ENCODE results near the gene SIAE. TPM values are rescaled to one million over a fixed set of nuclear protein-coding genes. Genes with fewer than 3 reads are reported as not detected.

Gene SIAE
- total and polyA plus RNA-seq, 7 donors, result 9.1 to 21.8 (median 15.7) TPM

DNA sequence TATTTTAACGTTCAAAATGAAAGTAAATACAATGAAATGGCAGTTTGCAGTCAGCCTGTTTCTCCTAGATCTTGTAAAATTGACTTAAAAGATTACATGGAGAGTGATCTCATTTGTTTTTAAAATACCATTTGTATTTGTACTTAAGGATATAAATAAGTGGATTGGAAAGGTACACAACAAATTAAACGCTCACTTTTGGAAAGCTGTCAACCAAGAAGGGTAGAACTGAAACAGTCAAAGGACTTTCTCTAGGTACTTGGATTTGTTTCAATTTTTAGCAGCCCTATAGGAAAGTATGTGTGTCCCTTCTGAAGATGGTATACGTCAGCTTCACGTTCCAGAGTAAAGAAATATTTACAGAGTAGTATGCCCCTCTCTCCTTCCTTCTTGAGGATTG is 43.6 kb downstream of the SIAE start:
- 83 to 92% (median 83%) methylated on average over 4 of the region's 4 CpGs for whole genome bisulfite sequencing, 3 donors
- ATAC-seq (no peak), DNase-seq (no peak)
- Histone ChIP-seq H3K9me3 (no peaks in the 10 kb centered on the region), H3K4me1 (peaks cover 10% of the 10 kb centered on the region), H3K27me3 (ENCODE audit: insufficient read depth in 3 of 3, low read length in 2 of 3) (no peaks in the 10 kb centered on the region), H3K27ac (no peak overlapping the region), H3K36me3 (ENCODE audit: insufficient read depth in 1 of 2, low read depth in 1 of 2) (peaks cover 30 to 97% of the 10 kb centered on the region in 2 donors), H3K4me3 (no peak overlapping the region)
- intact Hi-C loops (cut with DNase I), result no loop called here
- TF ChIP-seq, protein P1, sequence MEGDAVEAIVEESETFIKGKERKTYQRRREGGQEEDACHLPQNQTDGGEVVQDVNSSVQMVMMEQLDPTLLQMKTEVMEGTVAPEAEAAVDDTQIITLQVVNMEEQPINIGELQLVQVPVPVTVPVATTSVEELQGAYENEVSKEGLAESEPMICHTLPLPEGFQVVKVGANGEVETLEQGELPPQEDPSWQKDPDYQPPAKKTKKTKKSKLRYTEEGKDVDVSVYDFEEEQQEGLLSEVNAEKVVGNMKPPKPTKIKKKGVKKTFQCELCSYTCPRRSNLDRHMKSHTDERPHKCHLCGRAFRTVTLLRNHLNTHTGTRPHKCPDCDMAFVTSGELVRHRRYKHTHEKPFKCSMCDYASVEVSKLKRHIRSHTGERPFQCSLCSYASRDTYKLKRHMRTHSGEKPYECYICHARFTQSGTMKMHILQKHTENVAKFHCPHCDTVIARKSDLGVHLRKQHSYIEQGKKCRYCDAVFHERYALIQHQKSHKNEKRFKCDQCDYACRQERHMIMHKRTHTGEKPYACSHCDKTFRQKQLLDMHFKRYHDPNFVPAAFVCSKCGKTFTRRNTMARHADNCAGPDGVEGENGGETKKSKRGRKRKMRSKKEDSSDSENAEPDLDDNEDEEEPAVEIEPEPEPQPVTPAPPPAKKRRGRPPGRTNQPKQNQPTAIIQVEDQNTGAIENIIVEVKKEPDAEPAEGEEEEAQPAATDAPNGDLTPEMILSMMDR (IDR thresholded peaks at IDR 0.05), result no peak

GRCh38 chr11:124627546-124627945 is 46.0 kb downstream of the SIAE start:
- intact Hi-C loops (cut with DNase I), result no loop called here
- ATAC-seq (no peak), DNase-seq (no peak)
- TF ChIP-seq, protein P1 (IDR thresholded peaks at IDR 0.05), result no peak
- Histone ChIP-seq H3K9me3 (no peaks in the 10 kb centered on the region), H3K27ac (no peak overlapping the region), H3K4me3 (no peak overlapping the region), H3K4me1 (peaks cover 25% of the 10 kb centered on the region), H3K36me3 (ENCODE audit: insufficient read depth in 1 of 2, low read depth in 1 of 2) (peaks cover 27 to 77% of the 10 kb centered on the region in 2 donors), H3K27me3 (ENCODE audit: insufficient read depth in 3 of 3, low read length in 2 of 3) (no peaks in the 10 kb centered on the region)
- 93 to 98% (median 94%) methylated on average over 5 of the region's 5 CpGs for WGBS, 3 donors

- 72 to 89% (median 80%) methylated on average over 3 of the region's 3 CpGs for WGBS, 3 donors
- Histone ChIP-seq H3K9me3 (no peaks in the 10 kb centered on the region), H3K4me1 (peaks cover 25% of the 10 kb centered on the region), H3K27ac (peak overlapping the region; percentile 61), H3K36me3 (ENCODE audit: insufficient read depth in 1 of 2, low read depth in 1 of 2) (peaks cover 20 to 57% of the 10 kb centered on the region in 2 donors), H3K27me3 (ENCODE audit: insufficient read depth in 3 of 3, low read length in 2 of 3) (no peaks in the 10 kb centered on the region), H3K4me3 (peak overlapping the region; percentile 4)
- intact Hi-C loops (cut with DNase I), result no loop called here
- TF ChIP-seq, protein P1 (IDR thresholded peaks at IDR 0.05), result no peak
- no peak for DNase-seq
- peak in 1 of 4 donors; percentile 56 for ATAC-seq
Measured at GRCh38 chr11:124625504-124626168, 47.9 kb downstream of the SIAE start.

DNA sequence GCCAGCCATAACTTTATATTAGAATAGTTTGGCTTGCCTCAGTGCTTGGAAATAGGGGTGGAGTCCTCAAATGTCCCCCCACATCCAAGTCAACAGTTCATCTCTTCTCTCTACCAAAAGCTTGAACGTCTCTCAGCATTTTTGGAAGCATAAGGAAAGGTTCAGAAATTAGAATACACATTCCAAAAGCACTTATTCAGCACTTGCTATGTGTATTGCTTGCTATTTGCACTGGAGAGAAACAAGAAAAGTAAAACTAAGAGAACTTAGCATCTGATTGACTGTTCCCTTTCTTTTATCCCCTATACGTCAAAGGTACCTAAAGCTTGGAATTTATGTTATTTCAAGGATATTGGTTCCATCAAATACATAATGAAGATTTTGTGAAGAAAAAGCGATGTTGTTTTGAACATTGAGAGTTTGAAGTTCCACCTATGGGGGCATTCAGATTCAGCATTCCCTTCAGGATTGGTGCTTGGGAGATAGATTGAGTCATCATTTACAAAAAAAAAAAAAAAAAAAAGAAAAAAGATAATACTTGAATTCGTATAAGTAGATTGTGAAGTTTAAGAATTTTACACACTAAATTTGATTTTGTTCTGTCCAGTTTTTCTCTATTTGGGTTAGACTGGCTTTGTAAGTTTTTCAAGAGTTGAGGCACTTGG is 49.5 kb downstream of the SIAE start:
- Histone ChIP-seq H3K9me3 (no peaks in the 10 kb centered on the region), H3K27me3 (ENCODE audit: insufficient read depth in 3 of 3, low read length in 2 of 3) (no peaks in the 10 kb centered on the region), H3K27ac (peak overlapping the region; percentile 96), H3K4me1 (peaks cover 25% of the 10 kb centered on the region), H3K36me3 (ENCODE audit: insufficient read depth in 1 of 2, low read depth in 1 of 2) (peaks cover 16 to 41% of the 10 kb centered on the region in 2 donors), H3K4me3 (peak overlapping the region; percentile 99)
- no peak for DNase-seq
- intact Hi-C loops (cut with DNase I), result no loop called here
- TF ChIP-seq, protein P1 (IDR thresholded peaks at IDR 0.05), result no peak
- ATAC-seq, result no peak
- WGBS, 3 donors, result 51 to 54% (median 52%) methylated on average over 4 of the region's 4 CpGs
